LNCAP (cell line): ENCODE data around the gene RHBDF1.

Experiments used
- TF ChIP-seq, protein P1 (sequence below): fragments of 450-650 bp; IDR thresholded peaks from 2 replicates; pipeline ENCODE4 v1.5.1; 2017; ENCODE audit warnings: mild to moderate bottlenecking

RHBDF1 gene

DNA sequence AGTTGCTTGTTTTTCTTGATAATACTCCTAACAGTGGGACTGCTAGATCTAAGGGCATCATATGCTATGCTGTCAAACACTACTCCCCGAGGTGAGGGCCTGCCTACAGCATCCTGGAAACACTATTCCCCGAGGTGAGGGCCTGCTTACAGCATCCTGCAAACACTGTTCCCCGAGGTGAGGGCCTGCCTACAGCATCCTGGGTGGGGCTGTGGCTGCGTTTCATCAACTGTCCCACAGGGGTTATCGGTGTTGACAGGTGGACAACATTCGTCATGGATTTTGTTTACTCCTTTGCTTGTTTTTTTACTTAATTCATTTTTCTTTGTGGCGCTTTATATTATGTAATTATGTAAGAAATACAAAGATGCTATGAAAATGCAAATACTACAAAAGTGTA lies 43.6 kb upstream of the RHBDF1 start:
- TF ChIP-seq, protein P1, sequence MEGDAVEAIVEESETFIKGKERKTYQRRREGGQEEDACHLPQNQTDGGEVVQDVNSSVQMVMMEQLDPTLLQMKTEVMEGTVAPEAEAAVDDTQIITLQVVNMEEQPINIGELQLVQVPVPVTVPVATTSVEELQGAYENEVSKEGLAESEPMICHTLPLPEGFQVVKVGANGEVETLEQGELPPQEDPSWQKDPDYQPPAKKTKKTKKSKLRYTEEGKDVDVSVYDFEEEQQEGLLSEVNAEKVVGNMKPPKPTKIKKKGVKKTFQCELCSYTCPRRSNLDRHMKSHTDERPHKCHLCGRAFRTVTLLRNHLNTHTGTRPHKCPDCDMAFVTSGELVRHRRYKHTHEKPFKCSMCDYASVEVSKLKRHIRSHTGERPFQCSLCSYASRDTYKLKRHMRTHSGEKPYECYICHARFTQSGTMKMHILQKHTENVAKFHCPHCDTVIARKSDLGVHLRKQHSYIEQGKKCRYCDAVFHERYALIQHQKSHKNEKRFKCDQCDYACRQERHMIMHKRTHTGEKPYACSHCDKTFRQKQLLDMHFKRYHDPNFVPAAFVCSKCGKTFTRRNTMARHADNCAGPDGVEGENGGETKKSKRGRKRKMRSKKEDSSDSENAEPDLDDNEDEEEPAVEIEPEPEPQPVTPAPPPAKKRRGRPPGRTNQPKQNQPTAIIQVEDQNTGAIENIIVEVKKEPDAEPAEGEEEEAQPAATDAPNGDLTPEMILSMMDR = no peak

DNA sequence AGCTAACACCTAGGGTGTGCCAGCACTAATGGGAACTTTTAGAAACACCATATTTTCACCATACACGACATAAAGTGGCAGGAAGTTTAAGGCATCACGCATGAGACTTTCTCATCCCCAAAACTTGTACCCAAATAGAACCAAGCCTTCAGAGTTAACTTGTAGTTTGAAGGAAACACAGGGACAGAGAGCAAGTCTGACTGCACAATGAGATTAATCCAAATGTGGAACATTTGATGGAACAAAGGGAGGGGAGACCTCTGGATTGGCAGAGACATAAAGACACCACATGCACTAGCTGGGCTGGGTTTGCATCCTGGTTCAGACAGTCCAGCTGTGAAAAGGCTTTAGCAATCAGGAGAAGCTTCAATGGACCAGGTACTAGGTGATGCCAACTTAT lies 41.9 kb upstream of the RHBDF1 start:
- TF ChIP-seq, protein P1 = no peak

DNA sequence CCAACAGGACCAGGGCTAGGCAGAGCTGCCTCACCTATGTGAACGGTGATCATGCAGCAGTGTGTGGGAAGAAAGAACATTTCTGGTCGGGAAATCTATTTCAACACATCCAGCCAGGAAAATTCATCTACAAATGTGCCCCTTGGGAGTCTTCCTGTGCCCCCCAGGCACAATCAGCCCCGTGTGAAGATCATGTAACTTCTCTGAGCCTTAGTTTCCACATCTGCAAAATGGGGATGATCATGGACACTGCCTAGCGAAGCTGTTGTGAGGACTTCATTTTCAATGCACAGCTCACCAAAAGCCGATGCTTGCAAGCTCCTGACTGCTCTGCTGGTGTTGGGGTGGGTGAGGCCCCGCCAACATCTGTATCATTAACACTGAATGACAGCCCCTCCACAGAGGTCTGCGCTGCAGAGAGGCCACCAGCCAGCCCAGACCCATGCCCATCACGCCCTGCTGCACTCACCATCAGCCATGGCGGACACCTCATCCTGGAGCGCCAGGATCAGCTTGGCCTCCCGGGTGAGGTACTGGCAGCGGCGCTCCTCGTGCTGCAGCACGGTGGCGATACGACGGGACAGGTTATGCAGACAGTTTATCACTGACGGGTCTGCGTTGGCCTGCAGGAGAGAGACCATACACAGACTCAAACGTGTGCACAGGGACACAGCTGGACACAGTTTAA lies 39.9 kb upstream of the RHBDF1 start:
- TF ChIP-seq, protein P1 = no peak

DNA sequence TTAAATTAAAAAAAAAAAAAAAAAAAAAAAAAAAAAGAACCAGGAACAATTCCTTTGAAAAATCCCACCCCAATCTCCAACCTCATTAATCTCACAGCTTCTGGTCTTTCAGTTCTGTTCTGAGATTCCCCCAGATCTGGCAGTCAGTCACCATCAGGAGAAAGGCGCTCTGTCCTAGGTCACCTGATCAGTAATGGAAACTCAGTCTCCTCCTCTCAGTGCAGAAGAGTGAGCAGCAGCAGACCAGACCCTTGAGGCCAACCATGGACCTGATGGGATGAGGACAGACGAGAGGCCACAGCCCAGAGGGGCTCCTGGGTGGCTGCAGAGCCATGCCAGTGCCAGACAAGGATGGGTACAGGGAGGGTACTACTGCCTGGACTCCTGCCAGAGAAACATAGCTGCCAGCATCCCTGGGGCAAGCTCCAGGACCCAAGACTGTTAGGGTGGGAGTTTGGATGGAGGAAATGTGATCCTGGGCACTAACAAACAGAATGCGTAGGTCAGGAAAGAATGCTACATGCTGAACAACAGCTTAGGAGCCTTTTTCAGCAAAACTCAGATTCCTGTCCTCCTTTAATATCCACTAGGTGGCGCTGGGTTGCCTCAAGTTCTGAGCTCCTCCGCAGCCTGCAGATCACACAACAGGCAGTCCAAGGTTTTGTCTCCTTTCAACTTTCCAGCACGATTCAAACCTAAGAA lies 34.3 kb upstream of the RHBDF1 start:
- TF ChIP-seq, protein P1 = peak; percentile 86

DNA sequence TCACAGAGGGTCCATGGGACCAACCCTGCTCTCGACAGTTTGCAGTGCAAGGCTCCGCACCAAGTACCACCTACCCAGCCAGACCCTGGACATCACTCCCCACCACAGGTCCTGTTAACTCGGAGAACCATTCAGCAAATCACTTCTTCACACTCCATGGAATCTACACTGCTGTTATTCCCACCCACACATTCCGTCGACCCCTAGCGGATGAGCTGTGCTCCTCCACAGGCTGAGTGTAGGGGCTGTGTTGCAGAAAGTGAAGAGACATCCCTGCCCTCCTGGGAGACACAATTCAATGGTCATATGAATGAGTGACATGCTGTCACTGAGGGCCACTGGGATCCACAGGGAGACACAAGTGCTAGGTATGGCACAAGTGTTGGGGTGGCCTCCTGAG lies 33.1 kb upstream of the RHBDF1 start:
- TF ChIP-seq, protein P1 = no peak

DNA sequence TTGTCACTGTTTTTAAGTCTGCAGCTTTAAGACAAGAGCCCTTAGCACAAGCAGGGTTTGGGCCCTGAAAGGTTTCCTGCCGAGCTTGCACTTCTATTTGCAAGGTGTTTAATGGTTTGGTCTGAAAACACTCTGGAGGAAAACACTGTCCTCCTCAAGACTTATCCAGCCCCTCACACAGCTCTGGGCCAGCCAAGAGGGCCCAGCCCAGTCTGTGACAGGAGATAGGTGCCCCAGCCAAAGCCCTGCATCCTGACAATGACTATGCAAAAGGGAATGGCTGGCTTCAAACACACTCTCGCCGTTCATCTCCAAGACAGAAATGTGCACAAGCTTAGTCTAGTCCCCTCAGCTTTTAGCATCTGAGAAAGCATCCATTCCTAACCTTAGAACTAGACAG lies 32.5 kb upstream of the RHBDF1 start:
- TF ChIP-seq, protein P1 = no peak

DNA sequence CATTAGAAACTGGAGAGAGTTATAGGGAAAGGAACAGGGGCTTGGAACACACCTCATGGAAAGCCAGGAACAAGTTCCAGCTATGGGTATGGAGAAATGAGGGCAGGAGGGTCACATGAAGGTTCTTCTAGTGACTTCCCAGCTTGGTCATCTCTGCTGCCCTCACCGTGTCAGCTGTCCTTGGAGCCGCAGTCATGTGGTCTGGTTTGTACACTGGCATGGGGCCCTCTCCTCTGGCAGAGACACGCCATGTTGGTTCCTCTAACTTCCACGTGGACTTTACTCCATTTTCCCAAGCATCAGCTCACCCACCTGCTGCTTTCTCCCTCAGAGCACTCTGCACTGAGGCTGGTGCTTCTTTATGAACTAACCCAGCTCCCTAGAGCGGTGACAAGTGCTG lies 31.9 kb upstream of the RHBDF1 start:
- TF ChIP-seq, protein P1 = no peak
